GM12864 (cell line): ENCODE data around the gene DEPDC4.

Experiments used
- DNase-seq: peaks from one replicate; pipeline ENCODE4 v3.0.0-alpha.2; 2011; ENCODE audit warnings: low read depth
- H3K4me3 ChIP-seq: 2 replicates; pipeline ENCODE4 v1.5.1; 2011; ENCODE audit warnings: mild to moderate bottlenecking, low read depth, low read length, control low read depth
- TF ChIP-seq, protein P1 (sequence below): IDR thresholded peaks from 2 replicates; pipeline ENCODE4 v1.5.1; 2011; ENCODE audit warnings: low read depth, mild to moderate bottlenecking, moderate library complexity, low read length, control low read depth, inconsistent platforms; ENCODE audit errors: missing control alignments

Gene DEPDC4

DNA sequence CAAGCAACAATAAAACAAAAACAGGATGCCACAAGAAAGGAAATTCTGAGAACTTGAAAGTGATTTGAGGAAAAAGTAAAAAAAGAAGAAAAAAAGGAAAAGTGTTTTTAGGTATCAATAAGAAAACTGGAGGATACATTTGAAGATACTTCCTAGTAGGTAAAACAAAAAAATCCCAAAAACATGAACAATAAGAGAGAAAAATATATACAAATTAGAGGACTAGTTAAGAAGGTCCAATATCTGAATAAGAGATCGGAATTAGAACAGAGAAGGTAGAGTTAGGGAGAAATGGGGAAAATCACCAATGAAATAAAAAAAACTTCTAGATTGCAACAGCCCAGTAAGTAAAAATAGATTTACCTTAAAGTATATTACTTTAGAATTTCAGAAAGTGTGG, 8.8 kb downstream of the DEPDC4 start:
- TF ChIP-seq, protein P1, sequence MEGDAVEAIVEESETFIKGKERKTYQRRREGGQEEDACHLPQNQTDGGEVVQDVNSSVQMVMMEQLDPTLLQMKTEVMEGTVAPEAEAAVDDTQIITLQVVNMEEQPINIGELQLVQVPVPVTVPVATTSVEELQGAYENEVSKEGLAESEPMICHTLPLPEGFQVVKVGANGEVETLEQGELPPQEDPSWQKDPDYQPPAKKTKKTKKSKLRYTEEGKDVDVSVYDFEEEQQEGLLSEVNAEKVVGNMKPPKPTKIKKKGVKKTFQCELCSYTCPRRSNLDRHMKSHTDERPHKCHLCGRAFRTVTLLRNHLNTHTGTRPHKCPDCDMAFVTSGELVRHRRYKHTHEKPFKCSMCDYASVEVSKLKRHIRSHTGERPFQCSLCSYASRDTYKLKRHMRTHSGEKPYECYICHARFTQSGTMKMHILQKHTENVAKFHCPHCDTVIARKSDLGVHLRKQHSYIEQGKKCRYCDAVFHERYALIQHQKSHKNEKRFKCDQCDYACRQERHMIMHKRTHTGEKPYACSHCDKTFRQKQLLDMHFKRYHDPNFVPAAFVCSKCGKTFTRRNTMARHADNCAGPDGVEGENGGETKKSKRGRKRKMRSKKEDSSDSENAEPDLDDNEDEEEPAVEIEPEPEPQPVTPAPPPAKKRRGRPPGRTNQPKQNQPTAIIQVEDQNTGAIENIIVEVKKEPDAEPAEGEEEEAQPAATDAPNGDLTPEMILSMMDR: no peak
- no peak overlapping the region for H3K4me3 ChIP-seq
- DNase-seq: no peak

DNA sequence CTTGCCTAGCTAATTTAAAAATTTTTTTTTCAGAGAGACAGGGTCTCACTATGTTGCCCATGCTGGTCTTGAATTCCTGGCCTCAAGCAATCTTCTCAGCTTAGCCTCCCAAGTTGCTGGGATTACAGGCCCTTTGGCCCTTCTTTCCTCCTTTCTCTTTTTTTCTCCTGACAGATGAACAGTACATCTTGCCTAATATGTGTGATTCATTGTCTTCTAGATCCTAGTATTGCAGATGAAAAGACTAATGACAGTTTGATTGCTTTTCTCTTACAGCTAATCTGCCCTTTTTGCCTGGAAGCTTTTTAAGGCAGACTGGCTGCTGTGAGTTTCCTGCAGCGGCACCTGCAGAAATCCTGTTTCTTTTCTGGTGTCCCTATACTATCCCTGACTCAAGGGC, 12.0 kb downstream of the DEPDC4 start:
- H3K4me3 ChIP-seq: no peak overlapping the region
- no peak for DNase-seq
- TF ChIP-seq, protein P1: no peak

GRCh38 chr12:100253437-100253836, 13.4 kb downstream of the DEPDC4 start:
- TF ChIP-seq, protein P1: no peak
- no peak overlapping the region for H3K4me3 ChIP-seq
- DNase-seq: no peak

DNA sequence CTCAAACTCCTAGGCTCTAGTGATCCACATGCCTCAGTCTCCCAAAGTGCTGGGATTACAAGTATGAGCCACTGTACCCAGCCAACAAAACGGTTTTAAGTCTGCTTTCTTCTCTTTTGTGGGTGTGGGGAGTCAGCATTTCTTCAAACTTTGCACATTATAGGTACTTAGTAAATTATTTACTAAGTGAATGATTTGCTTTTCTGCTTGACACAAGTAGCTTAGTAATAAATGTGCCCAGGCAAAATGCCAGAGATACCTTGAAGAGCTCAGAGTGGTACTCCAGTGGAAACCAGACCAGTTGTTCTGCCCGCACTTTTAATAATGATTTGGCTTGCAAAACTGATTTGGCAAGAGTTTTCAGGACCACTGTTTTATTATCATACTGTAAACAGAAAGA, 15.0 kb downstream of the DEPDC4 start:
- H3K4me3 ChIP-seq: no peak overlapping the region
- TF ChIP-seq, protein P1: no peak
- DNase-seq: no peak

- no peak for DNase-seq
- TF ChIP-seq, protein P1: no peak
- H3K4me3 ChIP-seq: no peak overlapping the region
These were observed 16.9 kb downstream of the DEPDC4 start for GRCh38 chr12:100249941-100250340.

DNA sequence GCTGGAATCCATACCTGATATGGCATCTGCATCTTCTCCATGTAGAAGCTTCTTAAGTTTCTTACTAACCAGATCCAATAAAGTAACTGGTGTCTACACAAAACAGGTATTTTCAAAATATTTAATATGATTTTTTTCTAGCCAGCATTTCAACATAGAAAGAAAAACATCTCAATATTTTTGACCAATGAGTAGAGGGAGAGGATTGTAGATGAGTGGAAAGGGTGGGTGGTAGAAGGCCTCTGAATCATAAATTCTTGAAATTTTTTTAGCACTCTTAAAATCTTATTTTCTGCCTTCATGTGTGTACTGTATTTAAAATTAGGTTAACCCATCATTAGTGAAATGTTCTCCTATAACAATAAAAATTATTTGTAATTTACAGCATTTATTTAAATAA, 18.0 kb downstream of the DEPDC4 start:
- TF ChIP-seq, protein P1: no peak
- no peak overlapping the region for H3K4me3 ChIP-seq
- DNase-seq: no peak

DNA sequence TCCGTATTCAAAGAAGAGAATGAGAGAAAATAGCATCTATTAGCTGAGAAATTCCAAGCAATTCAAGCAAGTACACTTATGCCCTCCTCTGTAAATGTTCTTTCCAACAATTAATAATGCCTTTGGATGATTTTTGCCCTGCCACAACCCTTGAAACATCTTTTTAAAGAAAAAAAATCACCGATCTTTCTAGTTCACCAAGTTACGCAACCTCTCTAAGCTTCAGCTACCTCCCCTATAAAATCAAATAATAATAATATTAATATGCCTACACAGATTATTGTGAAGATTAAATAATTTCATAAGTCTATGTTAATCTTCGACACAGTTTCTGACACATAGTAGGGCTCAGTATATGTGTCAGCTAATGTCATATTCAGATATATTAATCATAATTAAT, 19.1 kb downstream of the DEPDC4 start:
- TF ChIP-seq, protein P1: no peak
- no peak for DNase-seq
- no peak overlapping the region for H3K4me3 ChIP-seq
